SK-N-SH (cell line): ENCODE measurements around the gene ENTPD8. TPM values are rescaled to one million over a fixed set of nuclear protein-coding genes. Genes with fewer than 3 reads are reported as not detected.

Experiments used
- CTCF ChIA-PET: fragments of 300-600, 350-600 bp; formaldehyde crosslinking; extraction: SDS; loops from one replicate; lab custom pipeline; 2021; lab: Yijun Ruan, JAX
- POLR2A ChIA-PET: fragments of 350-600 bp; sonication (Branson Sonifier 250); formaldehyde crosslinking; extraction: SDS; loops from one replicate; lab custom pipeline; 2020; ENCODE audit warnings: antibody characterized with exemption, inconsistent platforms; lab: Yijun Ruan, JAX
- DNase-seq: peaks from one replicate; pipeline ENCODE4 v3.0.0; 2012
- H2AFZ ChIP-seq: fragments of 200-600 bp; sonication (generic); 2 replicates; pipeline ENCODE4 v1.8.1; 2016; ENCODE audit warnings: antibody characterized with exemption, mild to moderate bottlenecking, low read depth
- H3F3A ChIP-seq: fragments of 200-600 bp; sonication (generic); replicated peaks from 2 replicates; pipeline ENCODE3; 2016; ENCODE audit warnings: antibody characterized with exemption, mild to moderate bottlenecking; ENCODE audit not compliant: insufficient read depth
- H3K27ac ChIP-seq, 2 experiments: fragments of 200-500 bp in 1 of 2; fragments of 200-600 bp in 1 of 2; sonication (Bioruptor generic) in 1 of 2; sonication (generic), shearing (Covaris generic) in 1 of 2; 2 replicates each; pipeline versions ENCODE4 v1.5.1 to v1.6.1; 2014 to 2016; ENCODE audit warnings: low read depth in 2 of 2, inconsistent platforms in 1 of 2, low read length in 1 of 2, mild to moderate bottlenecking in 1 of 2, mixed read lengths in 1 of 2
- H3K27me3 ChIP-seq: fragments of 200-600 bp; sonication (generic), shearing (Covaris generic); 2 replicates; pipeline ENCODE4 v1.6.1; 2016; ENCODE audit warnings: mixed run types; ENCODE audit not compliant: insufficient read depth
- H3K36me3 ChIP-seq, 2 experiments: fragments of 200-500 bp in 1 of 2; fragments of 200-600 bp in 1 of 2; sonication (Bioruptor generic) in 1 of 2; sonication (generic) in 1 of 2; replicated peaks in 1 of 2; 2 replicates each; pipeline versions ENCODE3 to v1.5.1; 2014 to 2016; ENCODE audit warnings: low read length in 1 of 2, mild to moderate bottlenecking in 1 of 2; ENCODE audit not compliant: insufficient read depth in 2 of 2, control insufficient read depth in 1 of 2
- H3K4me1 ChIP-seq, 2 experiments: fragments of 200-500 bp in 1 of 2; fragments of 200-600 bp in 1 of 2; sonication (Bioruptor generic) in 1 of 2; sonication (generic), shearing (Covaris generic) in 1 of 2; 2 replicates each; pipeline versions ENCODE4 v1.5.1 to v1.6.1; 2014 to 2016; ENCODE audit warnings: low read depth in 1 of 2, low read length in 1 of 2, mixed run types in 1 of 2; ENCODE audit not compliant: insufficient read depth in 2 of 2, control insufficient read depth in 1 of 2
- H3K4me2 ChIP-seq: fragments of 200-600 bp; sonication (generic), shearing (Covaris generic); 2 replicates; pipeline ENCODE4 v1.6.1; 2017; ENCODE audit warnings: mixed run types
- H3K4me3 ChIP-seq, 2 experiments: fragments of 200-500 bp in 1 of 2; fragments of 200-600 bp in 1 of 2; sonication (Bioruptor generic) in 1 of 2; sonication (generic), shearing (Covaris generic) in 1 of 2; 2 replicates each; pipeline versions ENCODE4 v1.5.1 to v1.8.1; 2014 to 2016; ENCODE audit warnings: low read depth in 2 of 2, inconsistent platforms in 1 of 2, low read length in 1 of 2, mild to moderate bottlenecking in 1 of 2, mixed read lengths in 1 of 2, moderate library complexity in 1 of 2
- H3K79me2 ChIP-seq: fragments of 200-600 bp; sonication (generic); 2 replicates; pipeline ENCODE4 v1.8.1; 2017; ENCODE audit warnings: mild to moderate bottlenecking; ENCODE audit not compliant: insufficient read depth
- H3K9ac ChIP-seq: fragments of 200-600 bp; sonication (generic); 2 replicates; pipeline ENCODE4 v1.6.1; 2017; ENCODE audit warnings: mixed run types
- H3K9me2 ChIP-seq: fragments of 200-600 bp; sonication (generic); 2 replicates; pipeline ENCODE4 v1.6.1; 2017; ENCODE audit warnings: mixed run types
- H3K9me3 ChIP-seq: fragments of 200-600 bp; sonication (generic); 2 replicates; pipeline ENCODE4 v1.6.1; 2017; ENCODE audit warnings: mixed run types, mild to moderate bottlenecking, moderate library complexity
- H4K20me1 ChIP-seq: fragments of 200-600 bp; sonication (generic); 2 replicates; pipeline ENCODE4 v1.6.1; 2017; ENCODE audit warnings: mild to moderate bottlenecking, mixed run types; ENCODE audit not compliant: insufficient read depth
- CTCF ChIP-seq: fragments of 200-600 bp; sonication (generic); IDR thresholded peaks from 2 replicates; pipeline ENCODE4 v1.6.1; 2017; ENCODE audit warnings: antibody characterized with exemption, mild to moderate bottlenecking, moderate library complexity
- ELF1 ChIP-seq: IDR thresholded peaks from 2 replicates; pipeline ENCODE4 v1.4.0; 2012
- EZH2phosphoT487 ChIP-seq: fragments of 200-600 bp; sonication (generic); IDR thresholded peaks from 2 replicates; pipeline ENCODE4 v1.6.1; 2017; ENCODE audit warnings: low read depth, mixed run types, mild to moderate bottlenecking, antibody characterized with exemption, moderate library complexity, borderline replicate concordance
- FOXM1 ChIP-seq: IDR thresholded peaks from 2 replicates; pipeline ENCODE4 v1.4.0; 2012; ENCODE audit warnings: low read depth, mild to moderate bottlenecking
- GABPA ChIP-seq: IDR thresholded peaks from 2 replicates; pipeline ENCODE4 v1.4.0; 2012; ENCODE audit warnings: low read depth, mild to moderate bottlenecking
- GATA2 ChIP-seq: sonication (generic); formaldehyde crosslinking; IDR thresholded peaks from 2 replicates; pipeline ENCODE4 v1.5.0; 2020; ENCODE audit warnings: mild to moderate bottlenecking, missing genetic modification reagents
- IRF3 ChIP-seq: fragments of 150-350 bp; IDR thresholded peaks from 2 replicates; pipeline ENCODE4 v1.6.1; 2016; ENCODE audit warnings: mild to moderate bottlenecking, low read depth, low read length
- MEF2A ChIP-seq: IDR thresholded peaks from 2 replicates; pipeline ENCODE4 v1.4.0; 2012; ENCODE audit warnings: low read depth, borderline replicate concordance
- NFIC ChIP-seq: IDR thresholded peaks from 2 replicates; pipeline ENCODE4 v1.4.0; 2012; ENCODE audit warnings: borderline replicate concordance
- PBX3 ChIP-seq: IDR thresholded peaks from 2 replicates; pipeline ENCODE4; 2012
- POLR2AphosphoS5 ChIP-seq: IDR thresholded peaks from 2 replicates; pipeline ENCODE4 v1.6.1; 2012; ENCODE audit warnings: low read depth, low read length
- RAD21 ChIP-seq: IDR thresholded peaks from 2 replicates; pipeline ENCODE4 v1.6.1; 2012; ENCODE audit warnings: mild to moderate bottlenecking, low read length
- REST ChIP-seq: IDR thresholded peaks from 2 replicates; pipeline ENCODE4 v1.6.1; 2012; ENCODE audit warnings: mild to moderate bottlenecking, low read depth, low read length, moderate library complexity
- SIN3A ChIP-seq: IDR thresholded peaks from 2 replicates; pipeline ENCODE4 v1.6.1; 2012; ENCODE audit warnings: low read depth, mild to moderate bottlenecking, low read length, moderate library complexity, borderline replicate concordance
- TAF1 ChIP-seq: IDR thresholded peaks from 2 replicates; pipeline ENCODE4 v1.6.1; 2012; ENCODE audit warnings: low read depth, mild to moderate bottlenecking, low read length, moderate library complexity, borderline replicate concordance
- TCF12 ChIP-seq: IDR thresholded peaks from 2 replicates; pipeline ENCODE4 v1.4.0; 2012
- USF1 ChIP-seq: IDR thresholded peaks from 2 replicates; pipeline ENCODE4 v1.4.0; 2012; ENCODE audit warnings: low read depth, borderline replicate concordance
- USF2 ChIP-seq: fragments of 150-350 bp; IDR thresholded peaks from 2 replicates; pipeline ENCODE4 v1.6.1; 2017; ENCODE audit warnings: antibody characterized with exemption, low read length, low read depth, borderline replicate concordance
- YY1 ChIP-seq: IDR thresholded peaks from 2 replicates; pipeline ENCODE4 v1.4.0; 2012; ENCODE audit warnings: low read depth, mild to moderate bottlenecking
- WGBS: methylation state at CpG from one replicate; pipeline ENCODE4 v1.1.6; 2017; ENCODE audit warnings: low lambda C conversion rate; 5-methylcytosine and 5-hydroxymethylcytosine counted together
- polyA plus RNA-seq, 3 experiments: library from polyadenylated mRNA; depleted of rRNA; stranded (reverse); fragments of >200 nt; gene quantifications; 2 replicates each; pipeline ENCODE4 v1.2.3, GENCODE V29; 2012

Gene ENTPD8
- polyA plus RNA-seq, 1 of the 3 experiments (the other 2 are of a cell fraction), result 0.30 TPM

- ChIA-PET POLR2A (interaction anchor here (1.3 kb wide), 1 partner anchor 31 kb away, joined by 3 read pairs; the partner anchor contains the start of genes EXD3 and NOXA1), CTCF (interaction anchor here (0.7 to 5.7 kb wide), 2 partner anchors 9 to 34 kb away, joined by 3 to 53 read pairs; partner anchors contain the start of gene ENTPD8)
- Histone ChIP-seq H3K79me2 (peaks cover 10% of the 10 kb centered on the region; the same call in 1 of the 2 replicates), H3K4me1 (peaks cover 14 to 46% of the 10 kb centered on the region in 2 experiments), H3F3A (no peaks in the 10 kb centered on the region), H2AFZ (no peak overlapping the region), H3K27me3 (no peaks in the 10 kb centered on the region), H4K20me1 (peaks cover 16% of the 10 kb centered on the region), H3K9ac (no peak overlapping the region), H3K36me3 (peaks cover 3 to 45% of the 10 kb centered on the region in 2 experiments), H3K4me2 (no peak overlapping the region), H3K27ac (no peak overlapping the region; a peak in 1 of 4 replicates), H3K9me2 (no peaks in the 10 kb centered on the region), H3K4me3 (no peak overlapping the region), H3K9me3 (no peaks in the 10 kb centered on the region)
- TF ChIP-seq GATA2 (CRISPR knock-in tag), result no peak
- TF ChIP-seq NFIC, result no peak
- TF ChIP-seq REST, result no peak
- TF ChIP-seq YY1, result no peak
- no peak for TF ChIP-seq USF2
- no peak for TF ChIP-seq SIN3A
- TF ChIP-seq IRF3, result no peak
- TF ChIP-seq MEF2A, result no peak
- no peak for TF ChIP-seq FOXM1
- no peak for TF ChIP-seq TCF12
- TF ChIP-seq TAF1, result no peak
- no peak for TF ChIP-seq PBX3
- no peak for TF ChIP-seq USF1
- no peak for TF ChIP-seq RAD21
- TF ChIP-seq EZH2phosphoT487, result no peak
- no peak for TF ChIP-seq ELF1
- TF ChIP-seq GABPA, result no peak
- TF ChIP-seq POLR2AphosphoS5, result no peak
- TF ChIP-seq CTCF, result no peak
- DNase-seq, result peak; percentile 93
- WGBS, result 78% methylated on average over 23 of the region's 25 CpGs
Measured at GRCh38 chr9:137453643-137454081, 12.5 kb upstream of the ENTPD8 start.
